Smooth muscle cell (in vitro differentiated cells): Measurements from ENCODE around the gene TPT1. TPM values are rescaled to one million over a fixed set of nuclear protein-coding genes. Genes with fewer than 3 reads are reported as not detected.
"Not testable (repeated sequence)": the region's sequence is repeated elsewhere in the genome, so short reads cannot be mapped to it uniquely, and the experiment has no call there.

ENCODE experiments used
- DNase-seq: peaks from one replicate; lab custom pipeline; 2025; ENCODE audit not compliant: unreplicated experiment; lab: John Stamatoyannopoulos, UW
- H2AFZ ChIP-seq: fragments of 200-600 bp; sonication (generic); 2 replicates; pipeline ENCODE4 v1.6.0; 2016; ENCODE audit warnings: antibody characterized with exemption, low read depth, mild to moderate bottlenecking
- H3F3A ChIP-seq: fragments of 200-600 bp; sonication (generic); 2 replicates; pipeline ENCODE4 v1.6.0; 2017; ENCODE audit warnings: antibody characterized with exemption, low read depth
- H3K27ac ChIP-seq: fragments of 200-600 bp; sonication (generic); 2 replicates; pipeline ENCODE4 v1.5.1; 2016; ENCODE audit warnings: low read depth, mild to moderate bottlenecking
- H3K27me3 ChIP-seq: fragments of 200-600 bp; sonication (generic); 2 replicates; pipeline ENCODE4 v1.6.1; 2016; ENCODE audit warnings: low read depth, mild to moderate bottlenecking
- H3K36me3 ChIP-seq: fragments of 200-600 bp; sonication (generic); 2 replicates; pipeline ENCODE4 v1.5.1; 2016; ENCODE audit warnings: low read depth
- H3K4me1 ChIP-seq: fragments of 200-600 bp; sonication (generic); 2 replicates; pipeline ENCODE4 v1.5.1; 2016; ENCODE audit warnings: low read depth
- H3K4me2 ChIP-seq: fragments of 200-600 bp; sonication (generic); 2 replicates; pipeline ENCODE4 v1.6.0; 2016; ENCODE audit warnings: mild to moderate bottlenecking
- H3K4me3 ChIP-seq: fragments of 200-600 bp; sonication (generic); 2 replicates; pipeline ENCODE4 v1.5.1; 2016; ENCODE audit warnings: mild to moderate bottlenecking
- H3K79me2 ChIP-seq: fragments of 200-600 bp; sonication (generic); 2 replicates; pipeline ENCODE4 v1.6.0; 2016; ENCODE audit warnings: low read depth, mild to moderate bottlenecking
- H3K9ac ChIP-seq: fragments of 200-600 bp; sonication (generic); 2 replicates; pipeline ENCODE4 v1.6.0; 2016; ENCODE audit warnings: low read depth
- H3K9me3 ChIP-seq: fragments of 200-600 bp; sonication (generic); replicated peaks from 2 replicates; pipeline ENCODE4 v1.5.1; 2016; ENCODE audit warnings: low read depth
- H4K20me1 ChIP-seq: fragments of 200-600 bp; sonication (generic); 2 replicates; pipeline ENCODE4 v1.6.0; 2016; ENCODE audit warnings: low read depth
- CTCF ChIP-seq: fragments of 200-600 bp; sonication (generic); IDR thresholded peaks from 2 replicates; pipeline ENCODE4 v1.5.1; 2017; ENCODE audit warnings: borderline replicate concordance, mild to moderate bottlenecking, antibody characterized with exemption; ENCODE audit not compliant: insufficient read depth, poor library complexity, severe bottlenecking
- WGBS: methylation state at CpG from one replicate; pipeline ENCODE4 v1.1.7; 2016; ENCODE audit warnings: low lambda C conversion rate; 5-methylcytosine and 5-hydroxymethylcytosine counted together
- polyA plus RNA-seq: library from polyadenylated mRNA; unstranded; fragments of >200 nt; fragmentation: Nextera tagmentation; extraction: Ambion mirVana; gene quantifications from 2 replicates; pipeline ENCODE4 v1.2.1, GENCODE V29; 2016
- total RNA-seq: library from RNA; depleted of rRNA; stranded (reverse); fragments of >200 nt; gene quantifications from 2 replicates; pipeline ENCODE4 v1.2.3, GENCODE V29; 2014

The TPT1 gene
- total and polyA plus RNA-seq, 2 experiments from 2014 or later, result 1,031 to 3,918 TPM

- no peaks in the 10 kb centered on the region for H3K9me3 ChIP-seq
- H4K20me1 ChIP-seq, result no peaks in the 10 kb centered on the region
- no peak overlapping the region for H3K4me3 ChIP-seq
- H3K4me1 ChIP-seq, result no peaks in the 10 kb centered on the region
- H3K27me3 ChIP-seq, result no peaks in the 10 kb centered on the region
- no peak overlapping the region for H3K4me2 ChIP-seq
- H2AFZ ChIP-seq, result no peak overlapping the region
- no peaks in the 10 kb centered on the region for H3K36me3 ChIP-seq
- peak overlapping the region; percentile 73 for H3K27ac ChIP-seq
- DNase-seq, result no peak
- H3F3A ChIP-seq, result no peaks in the 10 kb centered on the region
- TF ChIP-seq CTCF, result no peak
- 99% methylated on average over 8 of the region's 8 CpGs for WGBS
- peaks cover 11% of the 10 kb centered on the region for H3K79me2 ChIP-seq
- H3K9ac ChIP-seq, result no peak overlapping the region
These were observed 9.2 kb upstream of the TPT1 start for GRCh38 chr13:45350152-45350551.

- peak overlapping the region; percentile 73 for H3K27ac ChIP-seq
- 30% methylated on average over 2 of the region's 2 CpGs for WGBS
- H4K20me1 ChIP-seq, result no peaks in the 10 kb centered on the region
- peaks cover 12% of the 10 kb centered on the region for H3K79me2 ChIP-seq
- H3K4me2 ChIP-seq, result peak overlapping the region; percentile 29
- no peak overlapping the region for H3K4me3 ChIP-seq
- H3K4me1 ChIP-seq, result no peaks in the 10 kb centered on the region
- H3K9ac ChIP-seq, result no peak overlapping the region
- DNase-seq, result no peak
- no peak for TF ChIP-seq CTCF
- H2AFZ ChIP-seq, result no peak overlapping the region
- no peaks in the 10 kb centered on the region for H3K27me3 ChIP-seq
- H3K9me3 ChIP-seq, result no peaks in the 10 kb centered on the region
- no peaks in the 10 kb centered on the region for H3K36me3 ChIP-seq
- H3F3A ChIP-seq, result no peaks in the 10 kb centered on the region
These were observed 8.5 kb upstream of the TPT1 start for GRCh38 chr13:45349438-45349837.

- not testable (repeated sequence) for H3K27ac ChIP-seq, H3K4me3 ChIP-seq, H3K9me3 ChIP-seq, H3K27me3 ChIP-seq, H3K9ac ChIP-seq, DNase-seq, H3K4me2 ChIP-seq, H2AFZ ChIP-seq
- Histone ChIP-seq H3K36me3 (peaks cover 11% of the 10 kb centered on the region), H3K79me2 (peaks cover 51% of the 10 kb centered on the region), H4K20me1 (peaks cover 18% of the 10 kb centered on the region), H3K4me1 (peaks cover 17% of the 10 kb centered on the region), H3F3A (peaks cover 10% of the 10 kb centered on the region)
- WGBS, result 98% methylated on average over 8 of the region's 8 CpGs
These were observed 3.1 kb upstream of the TPT1 start for GRCh38 chr13:45344064-45344463.

GRCh38 chr13:45343102-45343501, 2.1 kb upstream of the TPT1 start:
- H2AFZ ChIP-seq, H3K4me2 ChIP-seq, H3K9ac ChIP-seq, H3K4me3 ChIP-seq, DNase-seq, H3K27me3 ChIP-seq, H3K27ac ChIP-seq, H3K9me3 ChIP-seq: not testable (repeated sequence)
- peaks cover 18% of the 10 kb centered on the region for H3K36me3 ChIP-seq
- 96% methylated on average over 9 of the region's 9 CpGs for WGBS
- H3F3A ChIP-seq, result peaks cover 19% of the 10 kb centered on the region
- H3K79me2 ChIP-seq, result peaks cover 60% of the 10 kb centered on the region
- H4K20me1 ChIP-seq, result peaks cover 28% of the 10 kb centered on the region
- peaks cover 26% of the 10 kb centered on the region for H3K4me1 ChIP-seq

GRCh38 chr13:45342668-45343067, 1.7 kb upstream of the TPT1 start:
- H3K4me2 ChIP-seq, result peak overlapping the region; percentile 93
- DNase-seq, result not testable (repeated sequence)

More at GRCh38 chr13:45342668-45343067, 1.7 kb upstream of the TPT1 start:
- H3K9ac ChIP-seq, H2AFZ ChIP-seq, H3K27me3 ChIP-seq, H3K9me3 ChIP-seq: not testable (repeated sequence)
- 98% methylated on average over 14 of the region's 14 CpGs for WGBS
- H3K27ac ChIP-seq, result peak overlapping the region; percentile 90
- H3K79me2 ChIP-seq, result peaks cover 64% of the 10 kb centered on the region
- peaks cover 22% of the 10 kb centered on the region for H3K36me3 ChIP-seq
- H3K4me3 ChIP-seq, result peak overlapping the region; percentile 82
- peaks cover 32% of the 10 kb centered on the region for H4K20me1 ChIP-seq
- peaks cover 23% of the 10 kb centered on the region for H3F3A ChIP-seq
- H3K4me1 ChIP-seq, result peaks cover 28% of the 10 kb centered on the region
